HepG2 (cell line): ENCODE data around the gene PIEZO2. TPM values are rescaled to one million over a fixed set of nuclear protein-coding genes. Genes with fewer than 3 reads are reported as not detected.

Experiments
- CREM ChIP-seq, 2 experiments: sonication (generic) in 1 of 2; formaldehyde crosslinking in 1 of 2; IDR thresholded peaks; 2 replicates each; pipeline versions ENCODE4 v1.4.0 to v1.6.1; 2016 to 2020; ENCODE audit warnings: antibody characterized with exemption in 1 of 2, mild to moderate bottlenecking in 1 of 2, missing genetic modification reagents in 1 of 2
- ETV6 ChIP-seq: sonication (generic); formaldehyde crosslinking; conservative IDR thresholded peaks from 2 replicates; pipeline ENCODE4 v1.4.0; 2020; ENCODE audit warnings: missing genetic modification reagents
- FOSL1 ChIP-seq: sonication (generic); formaldehyde crosslinking; IDR thresholded peaks from 2 replicates; pipeline ENCODE4 v1.9.0; 2021; ENCODE audit warnings: missing genetic modification reagents, borderline replicate concordance
- KLF16 ChIP-seq, 2 experiments: sonication (generic) in 1 of 2; formaldehyde crosslinking in 1 of 2; IDR thresholded peaks; 2 replicates each; pipeline versions ENCODE4 v1.6.1 to v1.8.0; 2016 to 2023; ENCODE audit warnings: missing genetic modification reagents in 2 of 2, missing compliant biosample characterization in 1 of 2
- MAFF ChIP-seq: IDR thresholded peaks from 2 replicates; pipeline ENCODE4 v1.6.1; 2011; ENCODE audit warnings: low read depth, low read length, improper control_type of control experiment
- MIXL1 ChIP-seq: IDR thresholded peaks from 2 replicates; pipeline ENCODE4 v1.6.1; 2016
- NR2F6 ChIP-seq, 2 experiments: IDR thresholded peaks; 2 replicates each; pipeline ENCODE4 v1.6.1; 2016; ENCODE audit warnings: antibody characterized with exemption in 1 of 2, mild to moderate bottlenecking in 1 of 2
- SMARCE1 ChIP-seq: fragments of 450-650 bp; IDR thresholded peaks from 2 replicates; pipeline ENCODE4 v1.6.1; 2017; ENCODE audit warnings: borderline replicate concordance
- ZBTB43 ChIP-seq: sonication (generic); formaldehyde crosslinking; conservative IDR thresholded peaks from 2 replicates; pipeline ENCODE4 v1.4.0; 2020; ENCODE audit warnings: missing genetic modification reagents
- ZNF574 ChIP-seq: sonication (generic); formaldehyde crosslinking; IDR thresholded peaks from 2 replicates; pipeline ENCODE4 v1.4.0; 2020; ENCODE audit warnings: missing genetic modification reagents
- ZNF780A ChIP-seq: sonication (generic); formaldehyde crosslinking; IDR thresholded peaks from 2 replicates; pipeline ENCODE4 v1.8.0; 2022; ENCODE audit warnings: mild to moderate bottlenecking, missing genetic modification reagents, moderate library complexity
- ZNF781 ChIP-seq: sonication (generic); formaldehyde crosslinking; IDR thresholded peaks from 2 replicates; pipeline ENCODE4 v1.5.1; 2020; ENCODE audit warnings: borderline replicate concordance, mild to moderate bottlenecking, missing genetic modification reagents; ENCODE audit errors: not compliant biosample characterization
- polyA plus RNA-seq, 8 experiments: library from polyadenylated mRNA; depleted of rRNA in 3 of 8; stranded (reverse) in 7 of 8; unstranded in 1 of 8; fragments of >200 nt; fragmentation: Illumina TruSeq in 4 of 8; extraction: Trizol in 4 of 8; gene quantifications; 2 replicates each; pipeline versions ENCODE4 v1.2.1 to v1.2.3, GENCODE V29; 2011 to 2016; ENCODE audit warnings: low read depth in 4 of 8, missing spikeins in 1 of 8, mixed read lengths in 1 of 8; ENCODE audit not compliant: insufficient read depth in 1 of 8
- total RNA-seq, 5 experiments: library from RNA; depleted of rRNA; stranded (reverse); fragments of >200 nt; fragmentation: Illumina TruSeq; extraction: Trizol; gene quantifications; 2 replicates each; pipeline ENCODE4 v1.2.3, GENCODE V29; 2016; ENCODE audit warnings: low read depth in 1 of 5
- TF ChIP-seq, protein P1 (sequence below): sonication (generic); formaldehyde crosslinking; IDR thresholded peaks from 2 replicates; pipeline ENCODE4 v1.8.0; 2022; ENCODE audit warnings: mild to moderate bottlenecking, missing genetic modification reagents
- TF ChIP-seq, protein P2 (sequence below): sonication (generic); formaldehyde crosslinking; IDR thresholded peaks from 2 replicates; pipeline ENCODE4 v1.4.0; 2020; ENCODE audit warnings: mild to moderate bottlenecking, missing genetic modification reagents
- TF ChIP-seq, protein P3 (sequence below): IDR thresholded peaks from 2 replicates; pipeline ENCODE4 v1.6.1; 2016

PIEZO2 gene
- total and polyA plus RNA-seq, 2 of the 13 experiments (the other 11 are each of a cell fraction or from before 2014, with no cell fraction given) = 15.2 to 27.2 TPM

GRCh38 chr18:11119959-11120587 is 29.3 kb downstream of the PIEZO2 start (continued):
- TF ChIP-seq, protein P1, sequence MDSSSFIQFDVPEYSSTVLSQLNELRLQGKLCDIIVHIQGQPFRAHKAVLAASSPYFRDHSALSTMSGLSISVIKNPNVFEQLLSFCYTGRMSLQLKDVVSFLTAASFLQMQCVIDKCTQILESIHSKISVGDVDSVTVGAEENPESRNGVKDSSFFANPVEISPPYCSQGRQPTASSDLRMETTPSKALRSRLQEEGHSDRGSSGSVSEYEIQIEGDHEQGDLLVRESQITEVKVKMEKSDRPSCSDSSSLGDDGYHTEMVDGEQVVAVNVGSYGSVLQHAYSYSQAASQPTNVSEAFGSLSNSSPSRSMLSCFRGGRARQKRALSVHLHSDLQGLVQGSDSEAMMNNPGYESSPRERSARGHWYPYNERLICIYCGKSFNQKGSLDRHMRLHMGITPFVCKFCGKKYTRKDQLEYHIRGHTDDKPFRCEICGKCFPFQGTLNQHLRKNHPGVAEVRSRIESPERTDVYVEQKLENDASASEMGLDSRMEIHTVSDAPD (CRISPR knock-in tag) = peak; percentile 94
- peak in 1 of 2 experiments; percentile 47; a peak in 1 of 4 replicates for TF ChIP-seq KLF16 (CRISPR knock-in tag; IDR thresholded peaks at IDR 0.05)
- TF ChIP-seq CREM (IDR thresholded peaks at IDR 0.05) = peak; percentile 66; the same call in 1 of the 2 replicates
- TF ChIP-seq CREM (CRISPR knock-in tag; IDR thresholded peaks at IDR 0.05) = no peak
- 0 out of 2 replicates have a peak, but pooled peaks have one; percentile 24 for TF ChIP-seq ZNF574 (CRISPR knock-in tag)
- TF ChIP-seq, protein P2, sequence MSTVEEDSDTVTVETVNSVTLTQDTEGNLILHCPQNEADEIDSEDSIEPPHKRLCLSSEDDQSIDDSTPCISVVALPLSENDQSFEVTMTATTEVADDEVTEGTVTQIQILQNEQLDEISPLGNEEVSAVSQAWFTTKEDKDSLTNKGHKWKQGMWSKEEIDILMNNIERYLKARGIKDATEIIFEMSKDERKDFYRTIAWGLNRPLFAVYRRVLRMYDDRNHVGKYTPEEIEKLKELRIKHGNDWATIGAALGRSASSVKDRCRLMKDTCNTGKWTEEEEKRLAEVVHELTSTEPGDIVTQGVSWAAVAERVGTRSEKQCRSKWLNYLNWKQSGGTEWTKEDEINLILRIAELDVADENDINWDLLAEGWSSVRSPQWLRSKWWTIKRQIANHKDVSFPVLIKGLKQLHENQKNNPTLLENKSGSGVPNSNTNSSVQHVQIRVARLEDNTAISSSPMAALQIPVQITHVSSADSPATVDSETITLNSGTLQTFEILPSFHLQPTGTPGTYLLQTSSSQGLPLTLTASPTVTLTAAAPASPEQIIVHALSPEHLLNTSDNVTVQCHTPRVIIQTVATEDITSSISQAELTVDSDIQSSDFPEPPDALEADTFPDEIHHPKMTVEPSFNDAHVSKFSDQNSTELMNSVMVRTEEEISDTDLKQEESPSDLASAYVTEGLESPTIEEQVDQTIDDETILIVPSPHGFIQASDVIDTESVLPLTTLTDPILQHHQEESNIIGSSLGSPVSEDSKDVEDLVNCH = no peak
- TF ChIP-seq, protein P3, sequence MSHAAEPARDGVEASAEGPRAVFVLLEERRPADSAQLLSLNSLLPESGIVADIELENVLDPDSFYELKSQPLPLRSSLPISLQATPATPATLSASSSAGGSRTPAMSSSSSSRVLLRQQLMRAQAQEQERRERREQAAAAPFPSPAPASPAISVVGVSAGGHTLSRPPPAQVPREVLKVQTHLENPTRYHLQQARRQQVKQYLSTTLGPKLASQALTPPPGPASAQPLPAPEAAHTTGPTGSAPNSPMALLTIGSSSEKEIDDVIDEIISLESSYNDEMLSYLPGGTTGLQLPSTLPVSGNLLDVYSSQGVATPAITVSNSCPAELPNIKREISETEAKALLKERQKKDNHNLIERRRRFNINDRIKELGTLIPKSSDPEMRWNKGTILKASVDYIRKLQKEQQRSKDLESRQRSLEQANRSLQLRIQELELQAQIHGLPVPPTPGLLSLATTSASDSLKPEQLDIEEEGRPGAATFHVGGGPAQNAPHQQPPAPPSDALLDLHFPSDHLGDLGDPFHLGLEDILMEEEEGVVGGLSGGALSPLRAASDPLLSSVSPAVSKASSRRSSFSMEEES (CRISPR knock-in tag) = peak; percentile 51; the same call in 1 of the 2 replicates
- no peak for TF ChIP-seq ZNF780A (CRISPR knock-in tag)
- TF ChIP-seq NR2F6 (IDR thresholded peaks at IDR 0.05) = peak; percentile 23; the same call in 1 of the 2 replicates
- TF ChIP-seq NR2F6 (CRISPR knock-in tag; IDR thresholded peaks at IDR 0.05) = peak; percentile 49; the same call in 1 of the 2 replicates
- 0 out of 2 replicates have a peak, but pooled peaks have one; percentile 54 for TF ChIP-seq MIXL1 (CRISPR knock-in tag)
- no peak for TF ChIP-seq SMARCE1
- no peak for TF ChIP-seq ETV6 (CRISPR knock-in tag)
- 0 out of 2 replicates have a peak, but pooled peaks have one; percentile 14 for TF ChIP-seq MAFF
- TF ChIP-seq FOSL1 (CRISPR knock-in tag) = no peak
- no peak for TF ChIP-seq ZNF781
- peak; percentile 51; the same call in 1 of the 2 replicates for TF ChIP-seq ZBTB43
